GM12872 (cell line): ENCODE results near the gene TBX4.

Source experiments
- CTCF ChIP-seq: IDR thresholded peaks from 3 replicates; pipeline ENCODE4 v1.5.1; 2011; ENCODE audit warnings: low read depth, mild to moderate bottlenecking, low read length, moderate library complexity; ENCODE audit not compliant: insufficient read depth

Gene TBX4

GRCh38 chr17:61505846-61506627 lies 53.8 kb downstream of the TBX4 start:
- no peak for TF ChIP-seq CTCF

- no peak for TF ChIP-seq CTCF
These were observed 55.3 kb downstream of the TBX4 start for GRCh38 chr17:61507383-61508066.

GRCh38 chr17:61508912-61509311 lies 56.7 kb downstream of the TBX4 start:
- no peak for TF ChIP-seq CTCF

GRCh38 chr17:61510237-61510636 lies 58.0 kb downstream of the TBX4 start:
- TF ChIP-seq CTCF, result no peak

- TF ChIP-seq CTCF, result no peak
These were observed 58.8 kb downstream of the TBX4 start for GRCh38 chr17:61510991-61511390.

- no peak for TF ChIP-seq CTCF
These were observed 59.4 kb downstream of the TBX4 start for GRCh38 chr17:61511480-61512182.

GRCh38 chr17:61514491-61514890 lies 62.3 kb downstream of the TBX4 start:
- no peak for TF ChIP-seq CTCF
